HG03378 (cell line): ENCODE data around the gene SCAPER.
"Not testable (repeated sequence)": the region's sequence is repeated elsewhere in the genome, so short reads cannot be mapped to it uniquely, and the experiment has no call there.

Experiments
- ATAC-seq: cut with Tn5 transposase; IDR thresholded peaks from one replicate; pipeline ENCODE4 v1.9.1; 2021; ENCODE audit warnings: mild to moderate bottlenecking, moderate library complexity; ENCODE audit not compliant: unreplicated experiment

The SCAPER gene

GRCh38 chr15:76330080-76330680, 575.0 kb downstream of the SCAPER start:
- no peak for ATAC-seq

- no peak for ATAC-seq
Measured at GRCh38 chr15:76328958-76329357, 576.2 kb downstream of the SCAPER start.

- no peak for ATAC-seq
Measured at GRCh38 chr15:76328106-76328696, 576.9 kb downstream of the SCAPER start.

- no peak for ATAC-seq
Measured at GRCh38 chr15:76327191-76328105, 577.7 kb downstream of the SCAPER start.

- no peak for ATAC-seq
Measured at GRCh38 chr15:76325704-76326103, 579.4 kb downstream of the SCAPER start.

- ATAC-seq, result no peak
Measured at GRCh38 chr15:76324066-76324465, 581.1 kb downstream of the SCAPER start.

- ATAC-seq, result no peak
Measured at GRCh38 chr15:76321602-76322001, 583.5 kb downstream of the SCAPER start.

- no peak for ATAC-seq
Measured at GRCh38 chr15:76321171-76321570, 584.0 kb downstream of the SCAPER start.

GRCh38 chr15:76320012-76320411, 585.1 kb downstream of the SCAPER start:
- ATAC-seq, result no peak

GRCh38 chr15:76313731-76314130, 591.4 kb downstream of the SCAPER start:
- no peak for ATAC-seq

- ATAC-seq, result not testable (repeated sequence)
Measured at GRCh38 chr15:76313175-76313567, 592.0 kb downstream of the SCAPER start.

- ATAC-seq, result no peak
Measured at GRCh38 chr15:76312540-76313174, 592.5 kb downstream of the SCAPER start.

- ATAC-seq, result peak; percentile 91
Measured at GRCh38 chr15:76311100-76311953, 593.8 kb downstream of the SCAPER start, which contains the start of gene ETFA. ETFA (minus strand) TSS chr15:76311469; CDS start chr15:76311388, 81 bp downstream.

- peak; percentile 3 for ATAC-seq
Measured at GRCh38 chr15:76310475-76311099, 594.6 kb downstream of the SCAPER start.

- no peak for ATAC-seq
Measured at GRCh38 chr15:76309601-76310330, 595.4 kb downstream of the SCAPER start.

GRCh38 chr15:76303909-76304308, 601.2 kb downstream of the SCAPER start:
- ATAC-seq, result no peak

GRCh38 chr15:76299786-76300185, 605.4 kb downstream of the SCAPER start:
- no peak for ATAC-seq

- no peak for ATAC-seq
Measured at GRCh38 chr15:76298986-76299385, 606.2 kb downstream of the SCAPER start.

GRCh38 chr15:76297951-76298350, 607.2 kb downstream of the SCAPER start:
- ATAC-seq, result not testable (repeated sequence)
